Psoas muscle (tissue), 8 donors: ENCODE measurements around the gene LYPD6. TPM values are rescaled to one million over a fixed set of nuclear protein-coding genes. Genes with fewer than 3 reads are reported as not detected.

Experiments
- ATAC-seq, 4 donors: fragments of 200-7000 bp; cut with Tn5 transposase; one replicate each; pipeline ENCODE4 v1.9.1; 2020; ENCODE audit warnings: moderate library complexity in 3 of 4, mild to moderate bottlenecking in 2 of 4
- DNase-seq, 2 donors: peaks; one replicate each; pipeline ENCODE4 v3.0.0-alpha.2; 2020
- H3K27ac ChIP-seq: fragments of 200-600 bp; one replicate; pipeline ENCODE4 v1.8.0; 2022
- H3K27me3 ChIP-seq, 3 donors: fragments of 200-600 bp in 1 of 3; one replicate each; pipeline versions ENCODE4 v1.6.1 to v1.8.0; 2013 to 2022; ENCODE audit warnings: low read length in 2 of 3, mild to moderate bottlenecking in 2 of 3, moderate library complexity in 1 of 3; ENCODE audit not compliant: insufficient read depth in 3 of 3
- H3K36me3 ChIP-seq, 2 donors: fragments of 200-600 bp in 1 of 2; one replicate each; pipeline versions ENCODE4 v1.6.1 to v1.8.0; 2013 to 2022; ENCODE audit warnings: low read depth in 1 of 2, mild to moderate bottlenecking in 1 of 2, moderate library complexity in 1 of 2; ENCODE audit not compliant: insufficient read depth in 1 of 2
- H3K4me1 ChIP-seq: fragments of 200-600 bp; one replicate; pipeline ENCODE4 v1.8.0; 2022
- H3K4me3 ChIP-seq: fragments of 200-600 bp; one replicate; pipeline ENCODE4 v1.8.0; 2022; ENCODE audit warnings: mild to moderate bottlenecking
- H3K9me3 ChIP-seq: fragments of 200-600 bp; one replicate; pipeline ENCODE4 v1.8.0; 2022
- CTCF ChIP-seq: fragments of 200-600 bp; IDR thresholded peaks from one replicate; pipeline ENCODE4 v1.8.0; 2022; ENCODE audit warnings: antibody characterized with exemption
- WGBS, 3 donors: extraction: QIAGEN DNeasy Blood & Tissue Kit; methylation state at CpG; one replicate each; pipeline versions ENCODE4 v1.1.6 to v1.1.7; 2013; 5-methylcytosine and 5-hydroxymethylcytosine counted together
- intact Hi-C, 2 donors: fragments of 100-400 bp; cut with DNase I; formaldehyde crosslinking; loops; one replicate each; pipeline versions ENCODE4 v1.11.0 to v1.14.2; 2022
- polyA plus RNA-seq, 3 donors: library from polyadenylated mRNA; stranded (reverse); fragments of 200-250 nt; gene quantifications; one replicate each; pipeline ENCODE4 v1.2.3, GENCODE V29; 2013
- total RNA-seq, 4 donors: library from RNA; stranded (reverse); fragmentation: NEBNext Ultra II Directional in 2 of 4; extraction: Animal tissue kit (Norgen Biotek cat#: 25700) in 2 of 4; gene quantifications; one replicate each; pipeline versions ENCODE4 v1.2.1 to v1.2.4, GENCODE V29; 2021 to 2023
- donor health status: healthy with polysubstance abuse.
- donor health status: DM: no; HTN: no; CAD: no; lungs with moderate emphysema.
- donor health status: Bipolar disorder and iron deficiency.
- donor health status: healthy.
- donor health status: DM: yes; HTN: yes; CAD: no.
- donor health status: DM: no; HTN: no; CAD: no.
- donor health status: DM: no; HTN: no; CAD: no.
- donor health status: DM: yes; HTN: yes; CAD: no.

Gene LYPD6
- total and polyA plus RNA-seq, 7 donors: 0.04 to 0.11 (median 0.05) TPM; not detected in 2

- intact Hi-C loops: no loop called here
- DNase-seq (no peak), ATAC-seq (no peak)
- no peak overlapping the region for H3K27ac ChIP-seq
- 79 to 81% (median 79%) methylated on average over 2 of the region's 2 CpGs for WGBS, 3 donors
- H3K36me3 ChIP-seq: no peaks in the 10 kb centered on the region
- H3K27me3 ChIP-seq: no peaks in the 10 kb centered on the region
- no peaks in the 10 kb centered on the region for H3K9me3 ChIP-seq
- no peaks in the 10 kb centered on the region for H3K4me1 ChIP-seq
- no peak overlapping the region for H3K4me3 ChIP-seq
- TF ChIP-seq CTCF: no peak
Observed at GRCh38 chr2:149448315-149448714, 117.9 kb downstream of the LYPD6 start.

- H3K9me3 ChIP-seq: no peaks in the 10 kb centered on the region
- no peak overlapping the region for H3K4me3 ChIP-seq
- no peaks in the 10 kb centered on the region for H3K36me3 ChIP-seq
- no peak for TF ChIP-seq CTCF
- ATAC-seq: no peak
- H3K4me1 ChIP-seq: no peaks in the 10 kb centered on the region
- 79 to 87% (median 82%) methylated on average over 5 of the region's 5 CpGs for WGBS, 3 donors
- H3K27me3 ChIP-seq: no peaks in the 10 kb centered on the region
- no peak for DNase-seq
- H3K27ac ChIP-seq: no peak overlapping the region
- intact Hi-C loops: no loop called here
Observed at GRCh38 chr2:149449017-149449416, 118.6 kb downstream of the LYPD6 start.

DNA sequence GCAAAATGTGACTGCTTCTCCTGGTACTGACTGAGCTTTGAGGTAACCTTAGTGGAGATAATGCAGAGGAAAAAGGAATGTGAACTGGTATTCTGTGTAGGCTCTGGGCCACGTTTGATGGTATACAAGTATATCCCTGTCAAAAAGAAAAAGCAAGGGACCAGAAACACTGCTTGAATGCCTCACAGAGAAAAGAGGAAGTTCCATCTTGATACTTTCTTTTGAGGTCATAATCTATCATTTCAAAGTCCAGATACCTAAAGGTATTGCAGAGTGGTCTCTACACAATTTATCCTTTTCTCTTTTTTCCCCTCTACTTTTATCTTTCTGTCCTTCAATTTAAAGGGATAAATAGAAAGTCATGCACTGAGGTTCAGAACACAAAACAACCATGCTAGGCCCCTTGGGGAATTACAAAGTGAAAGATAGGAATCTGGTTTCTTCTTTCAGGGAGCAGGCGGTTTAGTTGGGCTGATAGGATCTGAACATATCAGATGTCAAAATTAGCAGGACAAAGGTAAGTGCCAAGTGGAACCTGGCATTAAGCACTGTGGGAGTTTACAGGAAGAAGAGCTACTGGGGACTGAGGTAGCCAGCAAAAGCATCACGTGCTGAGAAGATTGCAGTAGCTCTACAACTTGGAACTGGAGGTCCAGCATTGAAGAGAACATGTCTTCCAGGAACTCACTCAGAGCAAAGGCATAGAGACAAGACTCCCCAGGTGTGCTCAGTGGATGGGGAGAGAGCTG, 121.2 kb downstream of the LYPD6 start:
- ATAC-seq: no peak
- 34 to 55% (median 50%) methylated on average over 3 of the region's 3 CpGs for WGBS, 3 donors
- no peaks in the 10 kb centered on the region for H3K4me1 ChIP-seq
- H3K36me3 ChIP-seq: no peaks in the 10 kb centered on the region
- DNase-seq: no peak
- no peak overlapping the region for H3K27ac ChIP-seq
- no peaks in the 10 kb centered on the region for H3K9me3 ChIP-seq
- no peak for TF ChIP-seq CTCF
- H3K4me3 ChIP-seq: no peak overlapping the region
- intact Hi-C loops: no loop called here
- no peaks in the 10 kb centered on the region for H3K27me3 ChIP-seq

DNA sequence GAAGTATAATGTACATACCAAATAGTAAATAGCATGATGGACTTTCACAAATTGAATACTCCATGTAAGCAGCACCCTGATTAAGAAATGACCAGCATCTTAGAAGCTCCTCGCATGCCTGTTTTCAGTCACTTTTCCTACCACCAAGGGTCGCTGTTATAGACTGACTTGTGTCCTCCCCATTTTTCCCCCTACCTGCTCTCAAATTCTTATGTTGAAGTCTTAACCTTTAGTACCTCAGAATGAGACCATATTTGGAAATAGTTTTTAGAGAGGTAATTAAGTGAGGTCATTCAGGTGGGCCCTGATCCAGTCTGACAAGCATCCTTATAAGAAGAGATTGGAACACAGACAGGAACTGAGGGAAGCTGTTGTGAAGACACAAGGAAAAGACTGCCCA, 125.9 kb downstream of the LYPD6 start:
- no peak for ATAC-seq
- TF ChIP-seq CTCF: no peak
- intact Hi-C loops: no loop called here
- Histone ChIP-seq H3K9me3 (peaks cover 10% of the 10 kb centered on the region), H3K4me3 (no peak overlapping the region), H3K36me3 (no peaks in the 10 kb centered on the region), H3K27me3 (no peaks in the 10 kb centered on the region), H3K4me1 (no peaks in the 10 kb centered on the region), H3K27ac (no peak overlapping the region)
- WGBS, 3 donors: 76 to 82% (median 81%) methylated on average over 2 of the region's 2 CpGs
- DNase-seq: no peak

- DNase-seq (no peak), ATAC-seq (no peak)
- intact Hi-C loops: no loop called here
- no peak for TF ChIP-seq CTCF
- Histone ChIP-seq H3K27ac (no peak overlapping the region), H3K27me3 (no peaks in the 10 kb centered on the region), H3K9me3 (peaks cover 10% of the 10 kb centered on the region), H3K4me1 (no peaks in the 10 kb centered on the region), H3K36me3 (no peaks in the 10 kb centered on the region), H3K4me3 (no peak overlapping the region)
Observed at GRCh38 chr2:149458502-149458901, 128.1 kb downstream of the LYPD6 start.
